Measurements from ENCODE around the gene IL22.

GRCh38 chr12:68280240-68280639, 26.8 kb upstream of the IL22 start:
- TF ChIP-seq SP1 (IDR thresholded peaks at IDR 0.05; ENCODE audit: low read depth) (no peak), EZH2 (IDR thresholded peaks at IDR 0.05) (no peak), SRF (IDR thresholded peaks at IDR 0.05; ENCODE audit: low read depth) (no peak)
- TF ChIP-seq, protein P1, sequence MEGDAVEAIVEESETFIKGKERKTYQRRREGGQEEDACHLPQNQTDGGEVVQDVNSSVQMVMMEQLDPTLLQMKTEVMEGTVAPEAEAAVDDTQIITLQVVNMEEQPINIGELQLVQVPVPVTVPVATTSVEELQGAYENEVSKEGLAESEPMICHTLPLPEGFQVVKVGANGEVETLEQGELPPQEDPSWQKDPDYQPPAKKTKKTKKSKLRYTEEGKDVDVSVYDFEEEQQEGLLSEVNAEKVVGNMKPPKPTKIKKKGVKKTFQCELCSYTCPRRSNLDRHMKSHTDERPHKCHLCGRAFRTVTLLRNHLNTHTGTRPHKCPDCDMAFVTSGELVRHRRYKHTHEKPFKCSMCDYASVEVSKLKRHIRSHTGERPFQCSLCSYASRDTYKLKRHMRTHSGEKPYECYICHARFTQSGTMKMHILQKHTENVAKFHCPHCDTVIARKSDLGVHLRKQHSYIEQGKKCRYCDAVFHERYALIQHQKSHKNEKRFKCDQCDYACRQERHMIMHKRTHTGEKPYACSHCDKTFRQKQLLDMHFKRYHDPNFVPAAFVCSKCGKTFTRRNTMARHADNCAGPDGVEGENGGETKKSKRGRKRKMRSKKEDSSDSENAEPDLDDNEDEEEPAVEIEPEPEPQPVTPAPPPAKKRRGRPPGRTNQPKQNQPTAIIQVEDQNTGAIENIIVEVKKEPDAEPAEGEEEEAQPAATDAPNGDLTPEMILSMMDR (IDR thresholded peaks at IDR 0.05 in 2 of 3, conservative IDR thresholded peaks at IDR 0.05 in 1 of 3; ENCODE audit: borderline replicate concordance in 1 of 3, insufficient read depth in 1 of 3, low read depth in 2 of 3, low read length in 2 of 3), result no peak
